Measurements from ENCODE around the gene STARD9. TPM values are rescaled to one million over a fixed set of nuclear protein-coding genes. Genes with fewer than 3 reads are reported as not detected.

The STARD9 gene
- total RNA-seq, 1 donor from 2014 or later, result 24.4 TPM

DNA sequence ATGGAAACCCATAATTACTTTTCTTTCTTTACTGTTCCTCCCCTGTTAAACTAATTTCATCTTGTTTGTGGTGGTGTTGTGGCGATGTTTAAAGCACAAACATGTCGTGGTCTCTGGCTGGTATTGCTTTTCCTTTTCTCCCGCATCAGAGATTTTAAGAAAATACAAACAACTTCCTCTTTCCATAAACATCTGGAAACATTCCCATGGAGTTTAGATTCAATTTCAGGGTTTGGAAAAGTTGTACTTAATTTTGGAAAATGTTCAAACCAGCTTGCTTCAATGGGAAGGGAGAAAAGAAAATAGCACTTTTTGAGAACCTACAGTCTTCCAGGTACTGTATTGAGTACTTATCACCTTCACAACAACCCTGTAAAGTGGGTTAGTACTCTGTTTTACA is 30.4 kb downstream of the STARD9 start:
- H3K9me3 Mint-ChIP-seq (ENCODE audit: unreplicated experiment), result no peaks in the 10 kb centered on the region
- no peak overlapping the region for H3K4me3 Mint-ChIP-seq (ENCODE audit: unreplicated experiment)

DNA sequence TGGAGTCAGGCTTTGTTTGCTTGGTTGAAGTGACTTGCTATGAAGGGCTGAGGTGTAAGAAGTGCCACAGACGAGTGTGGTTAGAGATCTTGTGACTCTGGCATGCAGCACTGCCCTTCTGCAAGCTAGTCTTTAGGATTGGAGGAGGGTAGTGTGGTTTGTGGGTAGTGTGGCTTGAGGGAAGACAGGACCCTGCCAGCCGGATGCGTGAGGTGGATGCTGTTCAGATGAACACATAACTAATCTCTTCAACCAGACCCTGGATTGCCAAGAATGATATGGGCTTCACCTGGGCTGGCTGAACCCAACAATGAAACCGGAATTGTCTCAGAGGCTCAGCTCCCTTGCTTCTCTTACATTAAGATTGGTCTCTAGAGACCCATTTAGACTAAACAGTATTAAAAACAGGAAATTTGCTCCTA is 32.7 kb downstream of the STARD9 start:
- no peak overlapping the region for H3K27ac Mint-ChIP-seq (ENCODE audit: unreplicated experiment)

More for the DNA sequence above, 30.4 kb downstream of the STARD9 start:
- H3K4me1 Mint-ChIP-seq (ENCODE audit: unreplicated experiment), result peaks cover 22% of the 10 kb centered on the region
- no peaks in the 10 kb centered on the region for H3K27me3 Mint-ChIP-seq (ENCODE audit: unreplicated experiment)
- peak overlapping the region; percentile 91 for H3K27ac Mint-ChIP-seq (ENCODE audit: unreplicated experiment)
- TF ChIP-seq, protein P1, sequence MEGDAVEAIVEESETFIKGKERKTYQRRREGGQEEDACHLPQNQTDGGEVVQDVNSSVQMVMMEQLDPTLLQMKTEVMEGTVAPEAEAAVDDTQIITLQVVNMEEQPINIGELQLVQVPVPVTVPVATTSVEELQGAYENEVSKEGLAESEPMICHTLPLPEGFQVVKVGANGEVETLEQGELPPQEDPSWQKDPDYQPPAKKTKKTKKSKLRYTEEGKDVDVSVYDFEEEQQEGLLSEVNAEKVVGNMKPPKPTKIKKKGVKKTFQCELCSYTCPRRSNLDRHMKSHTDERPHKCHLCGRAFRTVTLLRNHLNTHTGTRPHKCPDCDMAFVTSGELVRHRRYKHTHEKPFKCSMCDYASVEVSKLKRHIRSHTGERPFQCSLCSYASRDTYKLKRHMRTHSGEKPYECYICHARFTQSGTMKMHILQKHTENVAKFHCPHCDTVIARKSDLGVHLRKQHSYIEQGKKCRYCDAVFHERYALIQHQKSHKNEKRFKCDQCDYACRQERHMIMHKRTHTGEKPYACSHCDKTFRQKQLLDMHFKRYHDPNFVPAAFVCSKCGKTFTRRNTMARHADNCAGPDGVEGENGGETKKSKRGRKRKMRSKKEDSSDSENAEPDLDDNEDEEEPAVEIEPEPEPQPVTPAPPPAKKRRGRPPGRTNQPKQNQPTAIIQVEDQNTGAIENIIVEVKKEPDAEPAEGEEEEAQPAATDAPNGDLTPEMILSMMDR (IDR thresholded peaks at IDR 0.05), result no peak
- H3K36me3 Mint-ChIP-seq (ENCODE audit: unreplicated experiment), result peaks cover 12% of the 10 kb centered on the region
- no peak for DNase-seq (ENCODE audit: extremely low spot score, unreplicated experiment)

DNA sequence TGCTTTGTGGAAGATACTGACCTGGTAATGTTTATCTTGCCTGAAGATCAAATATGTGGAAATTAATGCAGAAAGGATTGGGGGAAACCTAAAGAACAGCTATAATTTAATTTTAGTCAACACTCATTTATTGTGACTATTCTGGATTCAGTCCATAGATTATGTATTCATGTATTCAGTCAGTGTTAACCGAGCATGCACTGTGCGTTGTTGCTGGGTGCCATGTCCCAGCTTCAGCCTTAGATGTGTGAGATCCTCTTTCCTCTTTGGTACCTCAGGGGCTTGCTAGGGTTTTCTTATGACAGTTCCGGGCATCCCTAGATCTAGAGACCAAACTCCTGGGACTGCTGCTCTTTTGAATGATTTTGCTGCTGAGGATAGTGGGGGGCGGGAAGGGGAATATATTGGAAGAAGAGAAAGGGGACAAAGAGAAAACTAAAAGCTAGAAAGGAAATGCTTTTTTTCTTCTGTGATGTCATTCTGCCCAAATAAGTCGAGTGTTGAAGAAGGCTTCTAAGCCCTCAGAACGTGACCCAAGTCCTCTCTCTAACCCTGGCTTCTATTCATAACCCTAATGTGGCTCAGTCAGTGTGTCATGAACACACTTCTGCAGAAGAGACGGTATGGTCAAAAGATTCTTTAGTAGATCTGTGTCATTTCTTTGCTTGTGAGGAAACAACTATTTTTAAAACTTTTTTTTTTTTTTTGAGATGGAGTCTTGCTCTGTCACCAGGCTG is 33.5 kb downstream of the STARD9 start:
- TF ChIP-seq, protein P1 (IDR thresholded peaks at IDR 0.05), result no peak
- Mint-ChIP-seq H3K4me3 (ENCODE audit: unreplicated experiment) (no peak overlapping the region), H3K27ac (ENCODE audit: unreplicated experiment) (no peak overlapping the region), H3K9me3 (ENCODE audit: unreplicated experiment) (no peaks in the 10 kb centered on the region), H3K4me1 (ENCODE audit: unreplicated experiment) (peaks cover 22% of the 10 kb centered on the region), H3K27me3 (ENCODE audit: unreplicated experiment) (no peaks in the 10 kb centered on the region), H3K36me3 (ENCODE audit: unreplicated experiment) (peaks cover 10% of the 10 kb centered on the region)
- DNase-seq (ENCODE audit: extremely low spot score, unreplicated experiment), result no peak

More for the DNA sequence above, 32.7 kb downstream of the STARD9 start:
- Mint-ChIP-seq H3K4me3 (ENCODE audit: unreplicated experiment) (no peak overlapping the region), H3K27me3 (ENCODE audit: unreplicated experiment) (no peaks in the 10 kb centered on the region), H3K9me3 (ENCODE audit: unreplicated experiment) (no peaks in the 10 kb centered on the region), H3K4me1 (ENCODE audit: unreplicated experiment) (peaks cover 22% of the 10 kb centered on the region), H3K36me3 (ENCODE audit: unreplicated experiment) (peaks cover 12% of the 10 kb centered on the region)
- no peak for DNase-seq (ENCODE audit: extremely low spot score, unreplicated experiment)
- TF ChIP-seq, protein P1 (IDR thresholded peaks at IDR 0.05), result no peak

DNA sequence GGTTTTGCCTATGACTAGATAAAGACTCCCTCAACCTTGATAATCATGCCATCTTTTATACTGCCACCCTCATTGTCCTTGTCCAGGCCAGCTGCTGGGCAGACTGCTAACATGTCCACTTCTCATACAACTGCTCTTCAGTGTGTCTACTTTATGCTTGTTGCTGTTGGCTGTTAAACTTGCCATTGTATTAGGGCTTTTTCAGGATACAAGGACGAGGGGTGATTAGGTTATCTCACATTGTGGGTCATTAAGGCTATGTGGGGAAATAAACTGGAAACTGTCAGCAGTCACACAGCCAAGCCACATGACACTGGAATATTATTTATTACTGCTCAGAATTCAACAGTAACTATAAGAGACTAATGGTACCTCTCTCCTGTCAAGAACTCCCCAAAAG is 36.1 kb downstream of the STARD9 start:
- peaks cover 22% of the 10 kb centered on the region for H3K4me1 Mint-ChIP-seq (ENCODE audit: unreplicated experiment)
- H3K27ac Mint-ChIP-seq (ENCODE audit: unreplicated experiment), result no peak overlapping the region
- no peak overlapping the region for H3K4me3 Mint-ChIP-seq (ENCODE audit: unreplicated experiment)
- TF ChIP-seq, protein P1 (IDR thresholded peaks at IDR 0.05), result no peak
- DNase-seq (ENCODE audit: extremely low spot score, unreplicated experiment), result no peak
- H3K36me3 Mint-ChIP-seq (ENCODE audit: unreplicated experiment), result peaks cover 7% of the 10 kb centered on the region
- H3K27me3 Mint-ChIP-seq (ENCODE audit: unreplicated experiment), result no peaks in the 10 kb centered on the region
- H3K9me3 Mint-ChIP-seq (ENCODE audit: unreplicated experiment), result no peaks in the 10 kb centered on the region

DNA sequence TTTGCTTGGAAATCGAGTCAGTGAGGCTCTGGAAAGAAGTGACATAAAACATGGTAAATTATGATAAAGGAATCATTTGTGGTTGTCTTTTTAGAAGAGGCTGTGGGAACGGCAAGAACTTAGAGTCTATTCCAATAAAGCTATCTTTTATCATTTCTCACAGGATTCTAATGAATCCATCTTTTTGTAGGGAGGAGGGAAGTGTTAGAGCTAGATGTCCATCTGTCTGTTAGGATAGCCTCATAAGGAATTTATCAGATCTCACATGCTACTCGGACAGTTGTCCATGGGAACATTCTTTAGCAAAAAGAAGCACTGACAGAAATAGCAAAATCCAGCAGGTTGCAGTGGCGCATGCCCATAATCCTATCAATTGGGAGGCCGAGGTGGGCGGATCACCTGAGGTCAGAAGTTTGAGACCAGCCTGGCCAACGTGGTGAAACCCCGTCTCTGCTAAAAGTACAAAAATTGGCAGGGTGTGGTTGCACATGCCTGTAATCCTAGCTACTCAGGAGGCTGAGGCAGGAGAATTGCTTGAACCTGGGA is 37.0 kb downstream of the STARD9 start:
- no peak overlapping the region for H3K4me3 Mint-ChIP-seq (ENCODE audit: unreplicated experiment)
- H3K4me1 Mint-ChIP-seq (ENCODE audit: unreplicated experiment), result peaks cover 22% of the 10 kb centered on the region
- no peaks in the 10 kb centered on the region for H3K27me3 Mint-ChIP-seq (ENCODE audit: unreplicated experiment)
- TF ChIP-seq, protein P1 (IDR thresholded peaks at IDR 0.05), result no peak
- peaks cover 7% of the 10 kb centered on the region for H3K36me3 Mint-ChIP-seq (ENCODE audit: unreplicated experiment)
- DNase-seq (ENCODE audit: extremely low spot score, unreplicated experiment), result peak; percentile 49
- H3K9me3 Mint-ChIP-seq (ENCODE audit: unreplicated experiment), result no peaks in the 10 kb centered on the region
- H3K27ac Mint-ChIP-seq (ENCODE audit: unreplicated experiment), result no peak overlapping the region
